ENCODE measurements around the gene SUPT6H.

DNA sequence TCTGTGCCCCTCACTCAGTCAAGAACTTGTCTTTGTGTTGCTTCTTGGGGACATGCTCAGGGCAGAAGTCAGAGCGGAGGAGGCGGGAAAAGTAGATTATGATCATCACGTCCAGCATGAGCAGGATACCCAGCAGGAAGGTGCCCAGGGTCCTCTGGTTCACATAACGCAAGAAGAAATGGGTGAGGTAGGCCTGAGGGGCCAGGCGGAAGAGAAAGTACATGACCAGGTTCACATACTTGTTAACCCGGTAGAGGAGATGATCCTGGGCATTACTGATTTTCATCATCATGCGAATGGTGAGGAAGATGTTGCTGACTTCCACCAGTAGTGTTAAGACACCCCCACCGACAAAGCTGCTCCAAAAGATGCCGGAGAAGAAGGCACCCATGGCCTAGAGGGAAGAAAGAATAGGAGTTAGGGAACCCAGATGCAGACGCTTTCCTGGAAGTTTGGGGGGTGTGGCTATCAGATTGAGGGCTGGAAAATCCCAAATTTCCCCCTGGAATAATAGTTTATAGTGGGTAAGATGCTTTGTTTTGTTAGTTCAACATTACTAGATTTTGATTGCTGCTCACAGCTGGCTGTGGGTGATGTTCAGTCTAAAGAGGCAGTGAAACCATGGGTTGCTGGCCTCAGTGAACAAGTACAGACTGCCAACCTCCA lies 62.6 kb downstream of the SUPT6H start:
- TF ChIP-seq MXI1 (IDR thresholded peaks at IDR 0.05; ENCODE audit: borderline replicate concordance, low read depth, low read length) (no peak), CTCF (conservative IDR thresholded peaks at IDR 0.05; ENCODE audit: low read depth, low read length) (no peak), POLR2A (IDR thresholded peaks at IDR 0.05; ENCODE audit: low read depth, low read length) (no peak), SMC3 (IDR thresholded peaks at IDR 0.05; ENCODE audit: low read depth, low read length) (no peak), CEBPB (IDR thresholded peaks at IDR 0.05; ENCODE audit: low read depth, low read length) (no peak), RAD21 (IDR thresholded peaks at IDR 0.05; ENCODE audit: low read length) (no peak), RCOR1 (IDR thresholded peaks at IDR 0.05; ENCODE audit: insufficient replicate concordance, low read length) (no peak), ELK1 (IDR thresholded peaks at IDR 0.05; ENCODE audit: borderline replicate concordance, low read depth, low read length) (no peak), RFX5 (IDR thresholded peaks at IDR 0.05; ENCODE audit: low read depth, low read length) (no peak), MAFK (IDR thresholded peaks at IDR 0.05; ENCODE audit: low read depth, low read length) (no peak), MAZ (IDR thresholded peaks at IDR 0.05; ENCODE audit: borderline replicate concordance, low read depth, low read length) (no peak)
- TF ChIP-seq, protein P1, sequence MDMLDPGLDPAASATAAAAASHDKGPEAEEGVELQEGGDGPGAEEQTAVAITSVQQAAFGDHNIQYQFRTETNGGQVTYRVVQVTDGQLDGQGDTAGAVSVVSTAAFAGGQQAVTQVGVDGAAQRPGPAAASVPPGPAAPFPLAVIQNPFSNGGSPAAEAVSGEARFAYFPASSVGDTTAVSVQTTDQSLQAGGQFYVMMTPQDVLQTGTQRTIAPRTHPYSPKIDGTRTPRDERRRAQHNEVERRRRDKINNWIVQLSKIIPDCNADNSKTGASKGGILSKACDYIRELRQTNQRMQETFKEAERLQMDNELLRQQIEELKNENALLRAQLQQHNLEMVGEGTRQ (IDR thresholded peaks at IDR 0.05; ENCODE audit: low read depth, low read length), result no peak

Data from IMR-90 (cell line).